Neural crest cell (in vitro differentiated cells): ENCODE results near the gene TPPP2. TPM values are rescaled to one million over a fixed set of nuclear protein-coding genes. Genes with fewer than 3 reads are reported as not detected.
A peak's percentile ranks its signal among the peaks of the same experiment; 100 is the strongest.

Experiments
- DNase-seq: peaks from one replicate; pipeline ENCODE4 v3.0.0; 2021; ENCODE audit warnings: low read depth, mixed read lengths, low spot score
- H3K27ac Mint-ChIP-seq: one replicate; pipeline ENCODE4 v1.8.0; 2021; ENCODE audit warnings: mild to moderate bottlenecking, mixed read lengths; ENCODE audit not compliant: unreplicated experiment
- H3K27me3 Mint-ChIP-seq: 2 replicates; pipeline ENCODE4 v1.8.0; 2021; ENCODE audit warnings: low read depth, mild to moderate bottlenecking, mixed read lengths
- H3K36me3 Mint-ChIP-seq: 2 replicates; pipeline ENCODE4 v1.8.0; 2021; ENCODE audit warnings: low read depth, mild to moderate bottlenecking, mixed read lengths
- H3K4me1 Mint-ChIP-seq: 2 replicates; pipeline ENCODE4 v1.8.0; 2021; ENCODE audit warnings: mixed read lengths
- H3K4me3 Mint-ChIP-seq: one replicate; pipeline ENCODE4 v1.8.0; 2021; ENCODE audit warnings: mild to moderate bottlenecking, mixed read lengths
- H3K9me3 Mint-ChIP-seq: 2 replicates; pipeline ENCODE4 v1.8.0; 2021; ENCODE audit warnings: mixed read lengths
- total RNA-seq: library from RNA; stranded (reverse); gene quantifications from 2 replicates; pipeline ENCODE4 v1.2.1, GENCODE V29; 2021
- TF ChIP-seq, protein P1 (sequence below): fragments of 200-600 bp; sonication (generic); conservative IDR thresholded peaks from 2 replicates; pipeline ENCODE4 v1.5.0; 2021; ENCODE audit warnings: antibody characterized with exemption, mild to moderate bottlenecking

The TPPP2 gene
- total RNA-seq, 1 donor from 2014 or later = not detected

GRCh38 chr14:21070610-21071224, 40.7 kb downstream of the TPPP2 start:
- Mint-ChIP-seq H3K4me3 (peak overlapping the region; percentile 96), H3K4me1 (peaks cover 50% of the 10 kb centered on the region), H3K27me3 (peaks cover 2% of the 10 kb centered on the region), H3K9me3 (no peaks in the 10 kb centered on the region), H3K27ac (peak overlapping the region; percentile 88), H3K36me3 (peaks cover 7% of the 10 kb centered on the region)
- TF ChIP-seq, protein P1, sequence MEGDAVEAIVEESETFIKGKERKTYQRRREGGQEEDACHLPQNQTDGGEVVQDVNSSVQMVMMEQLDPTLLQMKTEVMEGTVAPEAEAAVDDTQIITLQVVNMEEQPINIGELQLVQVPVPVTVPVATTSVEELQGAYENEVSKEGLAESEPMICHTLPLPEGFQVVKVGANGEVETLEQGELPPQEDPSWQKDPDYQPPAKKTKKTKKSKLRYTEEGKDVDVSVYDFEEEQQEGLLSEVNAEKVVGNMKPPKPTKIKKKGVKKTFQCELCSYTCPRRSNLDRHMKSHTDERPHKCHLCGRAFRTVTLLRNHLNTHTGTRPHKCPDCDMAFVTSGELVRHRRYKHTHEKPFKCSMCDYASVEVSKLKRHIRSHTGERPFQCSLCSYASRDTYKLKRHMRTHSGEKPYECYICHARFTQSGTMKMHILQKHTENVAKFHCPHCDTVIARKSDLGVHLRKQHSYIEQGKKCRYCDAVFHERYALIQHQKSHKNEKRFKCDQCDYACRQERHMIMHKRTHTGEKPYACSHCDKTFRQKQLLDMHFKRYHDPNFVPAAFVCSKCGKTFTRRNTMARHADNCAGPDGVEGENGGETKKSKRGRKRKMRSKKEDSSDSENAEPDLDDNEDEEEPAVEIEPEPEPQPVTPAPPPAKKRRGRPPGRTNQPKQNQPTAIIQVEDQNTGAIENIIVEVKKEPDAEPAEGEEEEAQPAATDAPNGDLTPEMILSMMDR = no peak
- DNase-seq = peak; percentile 60

GRCh38 chr14:21071225-21072030, 41.4 kb downstream of the TPPP2 start:
- TF ChIP-seq, protein P1 = no peak
- Mint-ChIP-seq H3K27me3 (peaks cover 2% of the 10 kb centered on the region), H3K36me3 (peaks cover 14% of the 10 kb centered on the region), H3K4me1 (peaks cover 53% of the 10 kb centered on the region), H3K9me3 (no peaks in the 10 kb centered on the region), H3K4me3 (peak overlapping the region; percentile 96), H3K27ac (peak overlapping the region; percentile 88)
- peak; percentile 62 for DNase-seq

DNA sequence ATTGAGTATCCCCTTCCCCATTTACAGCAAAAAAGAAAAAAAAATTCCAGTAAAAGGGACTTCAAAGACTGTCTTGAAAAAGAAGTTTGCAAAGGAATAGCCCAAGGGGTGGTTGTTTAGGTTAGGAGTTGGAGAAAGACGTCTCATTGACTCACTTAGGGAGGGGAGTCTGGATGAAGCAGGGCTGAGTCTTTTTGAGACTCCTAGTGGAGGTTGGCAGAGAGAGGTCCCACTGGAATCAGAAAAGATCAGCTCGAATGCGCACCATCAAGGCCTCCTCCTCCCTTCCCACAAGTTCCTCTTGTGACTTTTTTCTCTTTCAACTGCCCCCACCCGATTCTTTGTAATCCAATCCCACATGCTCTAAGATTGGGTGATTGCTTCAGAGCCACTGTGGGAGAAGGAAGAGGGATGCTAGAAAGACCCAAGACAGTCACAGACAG, 42.0 kb downstream of the TPPP2 start:
- Mint-ChIP-seq H3K36me3 (peaks cover 16% of the 10 kb centered on the region), H3K4me1 (peaks cover 53% of the 10 kb centered on the region), H3K9me3 (no peaks in the 10 kb centered on the region), H3K27me3 (peaks cover 2% of the 10 kb centered on the region), H3K27ac (peak overlapping the region; percentile 46), H3K4me3 (peak overlapping the region; percentile 96)
- TF ChIP-seq, protein P1 = no peak
- DNase-seq = no peak

GRCh38 chr14:21072781-21073339, 42.8 kb downstream of the TPPP2 start:
- Mint-ChIP-seq H3K27me3 (peaks cover 2% of the 10 kb centered on the region), H3K27ac (no peak overlapping the region), H3K4me3 (peak overlapping the region; percentile 96), H3K36me3 (peaks cover 20% of the 10 kb centered on the region), H3K4me1 (peaks cover 55% of the 10 kb centered on the region), H3K9me3 (no peaks in the 10 kb centered on the region)
- TF ChIP-seq, protein P1 = no peak
- DNase-seq = no peak

- Mint-ChIP-seq H3K4me3 (peak overlapping the region; percentile 96), H3K4me1 (peaks cover 47% of the 10 kb centered on the region), H3K27ac (peak overlapping the region; percentile 68), H3K27me3 (no peaks in the 10 kb centered on the region), H3K36me3 (peaks cover 20% of the 10 kb centered on the region), H3K9me3 (no peaks in the 10 kb centered on the region)
- TF ChIP-seq, protein P1 = no peak
- no peak for DNase-seq
These were observed 43.9 kb downstream of the TPPP2 start for GRCh38 chr14:21073921-21074320.
